Adrenal gland (tissue), 12 donors: ENCODE measurements around the gene MAP3K20. TPM values are rescaled to one million over a fixed set of nuclear protein-coding genes. Genes with fewer than 3 reads are reported as not detected.

Experiments used
- DNase-seq, 7 donors: peaks; one replicate each; pipeline ENCODE4 v3.0.0-alpha.2; 2019 to 2020
- H3K27ac ChIP-seq, 5 donors: fragments of 200-600 bp; sonication (generic) in 4 of 5; 1 replicate in 3 of 5; 2 replicates in 2 of 5; pipeline versions ENCODE4 v1.5.1 to v1.8.0; 2016 to 2020; ENCODE audit warnings: mild to moderate bottlenecking in 1 of 5
- H3K27me3 ChIP-seq: fragments of 200-600 bp; 2 replicates; pipeline ENCODE4 v1.8.0; 2021
- H3K36me3 ChIP-seq, 2 donors: fragments of 200-600 bp; replicated peaks in 1 of 2; 1 replicate in 1 of 2; 2 replicates in 1 of 2; pipeline versions ENCODE4 v1.5.1 to v1.8.0; 2018 to 2022
- H3K4me1 ChIP-seq, 2 donors: fragments of 200-600 bp; replicated peaks in 1 of 2; 1 replicate in 1 of 2; 2 replicates in 1 of 2; pipeline versions ENCODE4 v1.5.1 to v1.8.0; 2018 to 2021
- H3K4me3 ChIP-seq, 4 donors: fragments of 200-600 bp; sonication (generic) in 3 of 4; one replicate each; pipeline ENCODE4 v1.5.1; 2016 to 2018
- H3K9me3 ChIP-seq, 3 donors: fragments of 200-600 bp; sonication (generic) in 1 of 3; replicated peaks in 1 of 3; 1 replicate in 2 of 3; 2 replicates in 1 of 3; pipeline versions ENCODE4 v1.5.1 to v1.8.0; 2016 to 2021
- POLR2A ChIP-seq, 2 donors: fragments of 450-650 bp; IDR thresholded peaks; one replicate each; pipeline ENCODE4 v1.6.1; 2017; ENCODE audit warnings: antibody characterized with exemption in 2 of 2, mild to moderate bottlenecking in 2 of 2, moderate library complexity in 1 of 2
- WGBS, 4 donors: extraction: QIAGEN DNeasy Blood & Tissue Kit in 2 of 4; methylation state at CpG; one replicate each; pipeline versions ENCODE4 v1.1.5 to v1.1.7; 2013 to 2017; 5-methylcytosine and 5-hydroxymethylcytosine counted together
- intact Hi-C, 2 donors: fragments of 100-400 bp; cut with DNase I; formaldehyde crosslinking; loops; one replicate each; pipeline versions ENCODE4 v1.14.1 to v1.15.0; 2022 to 2023
- polyA plus RNA-seq, 3 donors: library from polyadenylated mRNA; stranded (reverse); fragments of 200-250 nt in 2 of 3; fragments of 350-450 nt in 1 of 3; fragmentation: Illumina TruSeq in 1 of 3; extraction: RNeasy Lipid Tissue Mini Kit (QIAGEN cat#74804) in 1 of 3; gene quantifications; one replicate each; pipeline ENCODE4 v1.2.3, GENCODE V29; 2013 to 2014
- total RNA-seq, 9 donors: library from RNA; depleted of rRNA in 4 of 9; stranded (reverse); fragments of >200 nt in 4 of 9; fragments of 120-200 nt in 1 of 9; fragmentation: NEBNext Ultra II Directional in 1 of 9; extraction: Animal tissue kit (Norgen Biotek cat#: 25700) in 1 of 9; gene quantifications; one replicate each; pipeline versions ENCODE4 v1.1.0 to v1.2.4, GENCODE V29; 2013 to 2023
- TF ChIP-seq, protein P1 (sequence below), 6 experiments: fragments of 450-650 bp in 4 of 6; fragments of 200-600 bp in 2 of 6; sonication (generic) in 1 of 6; IDR thresholded peaks; 1 replicate in 5 of 6; 2 replicates in 1 of 6; pipeline versions ENCODE4 v1.5.1 to v1.8.0; 2016 to 2021; ENCODE audit warnings: antibody characterized with exemption in 6 of 6, mild to moderate bottlenecking in 2 of 6, moderate library complexity in 1 of 6
- donor health status: healthy with polysubstance abuse.
- donor health status: Bipolar disorder and iron deficiency.
- donor health status: DM: yes; HTN: yes; CAD: no.
- donor health status: DM: no; HTN: no; CAD: no.
- donor health status: DM: no; HTN: no; CAD: no.
- donor health status: DM: yes; HTN: yes; CAD: no.

MAP3K20 gene
- total and polyA plus RNA-seq, 12 donors: 8.1 to 54.2 (median 25.4) TPM

- intact Hi-C loops: no loop called here
- Histone ChIP-seq H3K27me3 (no peaks in the 10 kb centered on the region), H3K4me1 (peaks cover 0 to 6% of the 10 kb centered on the region in 2 donors), H3K36me3 (no peaks in the 10 kb centered on the region), H3K9me3 (no peaks in the 10 kb centered on the region), H3K4me3 (no peak overlapping the region), H3K27ac (no peak overlapping the region)
- DNase-seq: no peak
- TF ChIP-seq, protein P1, sequence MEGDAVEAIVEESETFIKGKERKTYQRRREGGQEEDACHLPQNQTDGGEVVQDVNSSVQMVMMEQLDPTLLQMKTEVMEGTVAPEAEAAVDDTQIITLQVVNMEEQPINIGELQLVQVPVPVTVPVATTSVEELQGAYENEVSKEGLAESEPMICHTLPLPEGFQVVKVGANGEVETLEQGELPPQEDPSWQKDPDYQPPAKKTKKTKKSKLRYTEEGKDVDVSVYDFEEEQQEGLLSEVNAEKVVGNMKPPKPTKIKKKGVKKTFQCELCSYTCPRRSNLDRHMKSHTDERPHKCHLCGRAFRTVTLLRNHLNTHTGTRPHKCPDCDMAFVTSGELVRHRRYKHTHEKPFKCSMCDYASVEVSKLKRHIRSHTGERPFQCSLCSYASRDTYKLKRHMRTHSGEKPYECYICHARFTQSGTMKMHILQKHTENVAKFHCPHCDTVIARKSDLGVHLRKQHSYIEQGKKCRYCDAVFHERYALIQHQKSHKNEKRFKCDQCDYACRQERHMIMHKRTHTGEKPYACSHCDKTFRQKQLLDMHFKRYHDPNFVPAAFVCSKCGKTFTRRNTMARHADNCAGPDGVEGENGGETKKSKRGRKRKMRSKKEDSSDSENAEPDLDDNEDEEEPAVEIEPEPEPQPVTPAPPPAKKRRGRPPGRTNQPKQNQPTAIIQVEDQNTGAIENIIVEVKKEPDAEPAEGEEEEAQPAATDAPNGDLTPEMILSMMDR (IDR thresholded peaks at IDR 0.05): no peak
- no peak for TF ChIP-seq POLR2A (IDR thresholded peaks at IDR 0.05)
- WGBS, 4 donors: 74 to 93% (median 82%) methylated on average over 4 of the region's 4 CpGs
These were observed 72.9 kb downstream of the MAP3K20 start for GRCh38 chr2:173148520-173148919.

- no peak for DNase-seq
- intact Hi-C loops: no loop called here
- 88 to 98% (median 92%) methylated on average over 4 of the region's 4 CpGs for WGBS, 4 donors
- Histone ChIP-seq H3K36me3 (no peaks in the 10 kb centered on the region), H3K4me3 (no peak overlapping the region), H3K9me3 (no peaks in the 10 kb centered on the region), H3K4me1 (peaks cover 0 to 6% of the 10 kb centered on the region in 2 donors), H3K27ac (no peak overlapping the region), H3K27me3 (no peaks in the 10 kb centered on the region)
- no peak for TF ChIP-seq POLR2A (IDR thresholded peaks at IDR 0.05)
- TF ChIP-seq, protein P1 (IDR thresholded peaks at IDR 0.05): no peak
These were observed 73.8 kb downstream of the MAP3K20 start for GRCh38 chr2:173149491-173149890.

DNA sequence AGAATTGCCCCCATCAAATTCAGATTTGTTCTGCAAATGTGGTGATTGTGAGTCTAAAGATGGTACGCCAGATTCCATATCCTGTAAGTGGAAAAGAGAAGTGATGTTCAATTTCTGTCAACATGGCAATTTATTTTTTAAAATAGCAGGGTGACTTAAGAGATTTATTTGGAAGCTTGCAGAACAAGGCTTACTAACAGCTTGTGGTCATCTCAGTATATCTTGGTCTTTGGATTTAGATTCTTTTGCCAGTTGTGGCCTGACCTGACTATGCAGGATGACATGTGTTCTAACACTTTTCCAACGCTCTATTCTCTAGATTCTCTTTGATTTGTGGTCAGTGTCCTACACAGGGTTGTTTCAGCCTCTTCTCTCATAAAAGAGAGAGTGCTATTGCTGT lies 74.4 kb downstream of the MAP3K20 start:
- Histone ChIP-seq H3K9me3 (no peaks in the 10 kb centered on the region), H3K27me3 (no peaks in the 10 kb centered on the region), H3K4me1 (peaks cover 0 to 6% of the 10 kb centered on the region in 2 donors), H3K27ac (no peak overlapping the region), H3K4me3 (no peak overlapping the region), H3K36me3 (no peaks in the 10 kb centered on the region)
- WGBS, 4 donors: 63 to 86% (median 77%) methylated on average over 2 of the region's 2 CpGs
- DNase-seq: no peak
- intact Hi-C loops: no loop called here
- TF ChIP-seq, protein P1 (IDR thresholded peaks at IDR 0.05): no peak
- TF ChIP-seq POLR2A (IDR thresholded peaks at IDR 0.05): no peak

DNA sequence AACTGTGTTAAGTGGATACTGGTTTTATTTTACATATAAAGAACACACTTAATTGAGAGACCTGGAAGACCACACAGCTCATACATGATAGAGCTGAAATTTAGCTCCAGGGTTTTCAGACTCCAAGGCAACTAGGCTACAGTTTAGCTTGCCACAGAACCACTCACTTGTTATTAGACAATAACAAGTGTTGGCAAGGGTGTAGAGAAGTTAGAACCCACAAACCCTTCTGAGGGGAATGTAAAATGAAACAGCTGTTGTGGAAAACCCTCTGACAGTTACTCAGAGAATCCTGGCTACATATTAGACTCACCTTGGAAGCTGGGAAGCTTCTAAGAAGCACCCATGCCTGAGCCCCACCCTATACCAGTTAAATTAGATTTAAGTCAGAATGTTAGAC lies 75.3 kb downstream of the MAP3K20 start:
- Histone ChIP-seq H3K9me3 (no peaks in the 10 kb centered on the region), H3K27me3 (no peaks in the 10 kb centered on the region), H3K4me1 (peaks cover 0 to 6% of the 10 kb centered on the region in 2 donors), H3K4me3 (no peak overlapping the region), H3K36me3 (no peaks in the 10 kb centered on the region), H3K27ac (no peak overlapping the region)
- intact Hi-C loops: no loop called here
- TF ChIP-seq, protein P1 (IDR thresholded peaks at IDR 0.05): no peak
- no peak for TF ChIP-seq POLR2A (IDR thresholded peaks at IDR 0.05)
- DNase-seq: no peak
